BLaER1 treated with 17β-estradiol and CSF1 and Interleukin-3, amounts not matched to agents 10 nM and 100 nM (cell line): ENCODE data around the gene RAB43.
"Not testable (repeated sequence)": the region's sequence is repeated elsewhere in the genome, so short reads cannot be mapped to it uniquely, and the experiment has no call there.

Source experiments
- H3K27ac ChIP-seq, 11 experiments: shearing (Covaris generic); formaldehyde crosslinking; 2 replicates each; pipeline ENCODE4 v1.8.1; 2022
- H3K27me3 ChIP-seq, 11 experiments: shearing (Covaris generic); formaldehyde crosslinking; 2 replicates each; pipeline ENCODE4 v1.8.1; 2022
- H3K36me3 ChIP-seq, 11 experiments: shearing (Covaris generic); formaldehyde crosslinking; 2 replicates each; pipeline ENCODE4 v1.8.1; 2022
- H3K4me1 ChIP-seq, 10 experiments: shearing (Covaris generic); formaldehyde crosslinking; 2 replicates each; pipeline ENCODE4 v1.8.1; 2022
- H3K4me2 ChIP-seq, 11 experiments: shearing (Covaris generic); formaldehyde crosslinking; 2 replicates each; pipeline ENCODE4 v1.8.1; 2022
- H3K4me3 ChIP-seq, 10 experiments: shearing (Covaris generic); formaldehyde crosslinking; 2 replicates each; pipeline ENCODE4 v1.8.1; 2022
- H3K9ac ChIP-seq, 11 experiments: shearing (Covaris generic); formaldehyde crosslinking; 2 replicates each; pipeline ENCODE4 v1.8.1; 2022
- H3K9me3 ChIP-seq, 11 experiments: shearing (Covaris generic); formaldehyde crosslinking; replicated peaks in 1 of 11; 2 replicates each; pipeline ENCODE4 v1.8.1; 2022
- H4K20me1 ChIP-seq, 11 experiments: shearing (Covaris generic); formaldehyde crosslinking; 2 replicates each; pipeline ENCODE4 v1.8.1; 2022
- Cebpa-rat ChIP-seq, 11 experiments: shearing (Covaris generic); IDR thresholded peaks; 2 replicates each; pipeline ENCODE4 v1.8.1; 2022

Gene RAB43

DNA sequence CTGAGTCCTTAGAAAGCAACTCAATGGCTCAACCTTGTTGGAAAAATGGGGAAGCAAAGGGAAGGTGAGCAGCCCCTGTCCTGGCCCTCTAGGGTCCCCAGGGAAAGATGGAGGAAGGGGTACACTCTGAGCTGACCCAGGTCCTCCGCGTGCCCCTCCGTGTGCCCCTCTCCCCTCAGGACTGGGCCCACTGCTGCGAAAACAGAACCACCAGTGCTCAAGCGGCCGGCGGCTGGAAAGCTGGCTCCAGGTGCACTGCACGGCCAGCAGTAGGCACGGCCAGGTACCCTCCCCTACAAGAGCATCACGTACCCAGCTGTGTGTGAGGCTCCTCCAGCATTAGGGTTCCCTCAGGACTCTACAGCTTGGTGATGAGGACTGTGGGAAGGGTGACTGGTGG lies 26.3 kb downstream of the RAB43 start:
- Histone ChIP-seq H3K9ac (no peak overlapping the region), H3K4me3 (no peak overlapping the region), H3K4me1 (peaks cover 0 to 19% (median 10%) of the 10 kb centered on the region in 10 experiments; a peak in 15 of 20 replicates), H3K27me3 (no peaks in the 10 kb centered on the region), H3K27ac (no peak overlapping the region), H3K4me2 (no peak overlapping the region), H3K9me3 (peaks cover 0 to 18% (median 6%) of the 10 kb centered on the region in 11 experiments; a peak in 8 of 22 replicates), H4K20me1 (peaks cover 47 to 87% (median 68%) of the 10 kb centered on the region in 11 experiments), H3K36me3 (peaks cover 76 to 93% (median 91%) of the 10 kb centered on the region in 11 experiments)
- no peak for TF ChIP-seq Cebpa-rat (IDR thresholded peaks at IDR 0.05)

DNA sequence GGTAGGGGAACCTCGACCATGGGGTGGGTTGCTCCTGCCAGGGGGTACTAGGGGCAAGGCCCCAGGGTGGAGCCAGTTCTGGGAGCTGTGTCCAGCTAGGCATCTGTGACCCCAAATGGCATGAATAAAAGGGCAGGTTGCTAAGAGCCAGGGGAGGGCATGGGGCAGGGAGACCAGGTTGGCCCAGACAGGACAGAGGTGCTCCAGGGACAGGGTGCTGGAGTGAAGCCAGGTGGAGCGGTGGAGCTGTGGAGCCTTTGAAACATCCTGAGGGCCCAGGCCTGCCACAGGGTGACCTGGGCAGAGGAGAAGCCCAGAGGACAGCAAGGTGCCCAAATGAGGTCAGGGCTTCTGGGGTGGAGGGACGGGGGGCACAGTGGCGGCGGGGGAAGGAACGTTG lies 33.3 kb downstream of the RAB43 start:
- H3K27me3 ChIP-seq, H3K27ac ChIP-seq, H3K4me2 ChIP-seq, H3K9ac ChIP-seq, H3K9me3 ChIP-seq, H3K4me3 ChIP-seq: not testable (repeated sequence)
- H3K36me3 ChIP-seq: peaks cover 20 to 31% (median 23%) of the 10 kb centered on the region in 11 experiments
- H4K20me1 ChIP-seq: peaks cover 0 to 21% (median 13%) of the 10 kb centered on the region in 11 experiments; a peak in 15 of 22 replicates
- H3K4me1 ChIP-seq: peaks cover 0 to 26% (median 11%) of the 10 kb centered on the region in 10 experiments; a peak in 15 of 20 replicates

DNA sequence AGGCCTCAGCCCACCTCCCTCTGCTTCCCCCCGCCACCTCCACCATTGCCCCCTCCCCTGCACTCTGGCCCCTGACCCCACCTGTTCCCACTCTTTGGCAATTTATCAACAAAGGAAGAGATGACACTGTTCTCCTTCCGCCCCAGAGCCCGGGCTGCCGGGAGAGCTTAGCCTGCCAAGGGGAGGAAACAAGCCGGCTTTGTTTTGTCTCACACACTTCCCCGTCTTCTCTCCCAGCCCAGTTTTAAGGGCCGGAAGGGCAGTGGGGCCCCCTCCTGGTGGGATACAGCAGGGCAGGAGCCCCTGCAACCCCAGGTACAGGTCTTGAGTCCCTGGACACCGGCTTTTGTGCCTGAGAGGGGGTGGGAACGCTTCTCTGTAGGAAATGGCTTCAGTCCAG lies 33.7 kb downstream of the RAB43 start:
- not testable (repeated sequence) for H3K9me3 ChIP-seq, H3K4me2 ChIP-seq, H3K9ac ChIP-seq, H3K27me3 ChIP-seq, H3K4me3 ChIP-seq, H3K27ac ChIP-seq
- peaks cover 0 to 26% (median 11%) of the 10 kb centered on the region in 10 experiments; a peak in 15 of 20 replicates for H3K4me1 ChIP-seq
- H3K36me3 ChIP-seq: peaks cover 16 to 27% (median 19%) of the 10 kb centered on the region in 11 experiments
- peaks cover 0 to 19% (median 9%) of the 10 kb centered on the region in 11 experiments; a peak in 15 of 22 replicates for H4K20me1 ChIP-seq

- H4K20me1 ChIP-seq: peaks cover 0 to 13% (median 8%) of the 10 kb centered on the region in 11 experiments; a peak in 15 of 22 replicates
- H3K4me2 ChIP-seq: no peak overlapping the region
- H3K4me1 ChIP-seq: peaks cover 1 to 28% (median 12%) of the 10 kb centered on the region in 10 experiments; a peak in 18 of 20 replicates
- peaks cover 11 to 20% (median 12%) of the 10 kb centered on the region in 11 experiments; a peak in 21 of 22 replicates for H3K36me3 ChIP-seq
- H3K9ac ChIP-seq: 0 out of 22 replicates have a peak overlapping the region, but pooled peaks of 2 of the 11 experiments have one; percentile 9 to 22
- no peak overlapping the region for H3K4me3 ChIP-seq
- no peak for TF ChIP-seq Cebpa-rat (IDR thresholded peaks at IDR 0.05)
- no peaks in the 10 kb centered on the region for H3K9me3 ChIP-seq
- H3K27ac ChIP-seq: peak overlapping the region in 3 of 11 experiments; percentile 35 to 38 (median 38); a peak in 3 of 22 replicates
- no peaks in the 10 kb centered on the region for H3K27me3 ChIP-seq
These were observed 34.4 kb downstream of the RAB43 start for GRCh38 chr3:129087138-129087702.

DNA sequence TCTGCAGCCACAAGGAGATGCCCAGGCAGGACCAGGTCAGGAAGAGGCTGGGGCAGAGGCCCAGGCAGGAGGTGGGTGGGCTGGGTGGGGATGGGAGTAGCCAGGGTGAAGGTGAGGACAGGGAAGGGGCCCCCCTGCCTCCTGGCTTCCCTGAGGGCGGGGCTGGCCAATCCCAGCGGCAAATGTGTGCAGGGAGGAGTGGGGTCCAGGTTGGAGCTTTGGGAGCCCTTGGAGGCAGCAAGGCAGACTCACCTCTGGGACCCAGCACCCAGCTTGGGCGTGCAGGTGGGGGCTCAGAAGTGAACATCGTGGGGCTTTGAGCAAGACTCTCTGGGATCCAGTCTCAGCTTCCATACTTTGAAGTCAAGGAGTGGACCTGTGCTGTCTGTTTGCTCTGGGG lies 35.8 kb downstream of the RAB43 start:
- H3K4me2 ChIP-seq: no peak overlapping the region
- H3K27ac ChIP-seq: no peak overlapping the region
- no peaks in the 10 kb centered on the region for H3K27me3 ChIP-seq
- H3K9ac ChIP-seq: no peak overlapping the region
- H3K4me3 ChIP-seq: no peak overlapping the region
- H3K4me1 ChIP-seq: peaks cover 0 to 22% (median 8%) of the 10 kb centered on the region in 10 experiments; a peak in 16 of 20 replicates
- H4K20me1 ChIP-seq: peaks cover 0 to 5% (median 0%) of the 10 kb centered on the region in 11 experiments; a peak in 1 of 22 replicates
- no peak for TF ChIP-seq Cebpa-rat (IDR thresholded peaks at IDR 0.05)
- peaks cover 0 to 8% (median 0%) of the 10 kb centered on the region in 11 experiments; a peak in 6 of 22 replicates for H3K36me3 ChIP-seq
- H3K9me3 ChIP-seq: no peaks in the 10 kb centered on the region

GRCh38 chr3:129085165-129085715 lies 36.4 kb downstream of the RAB43 start:
- H3K36me3 ChIP-seq: peaks cover 0 to 8% (median 0%) of the 10 kb centered on the region in 11 experiments; a peak in 6 of 22 replicates
- no peak overlapping the region for H3K4me3 ChIP-seq
- H3K9me3 ChIP-seq: no peaks in the 10 kb centered on the region
- H3K4me1 ChIP-seq: peaks cover 0 to 22% (median 8%) of the 10 kb centered on the region in 10 experiments; a peak in 15 of 20 replicates
- no peak overlapping the region for H3K4me2 ChIP-seq
- H3K9ac ChIP-seq: no peak overlapping the region
- H3K27ac ChIP-seq: no peak overlapping the region
- no peak for TF ChIP-seq Cebpa-rat (IDR thresholded peaks at IDR 0.05)
- peaks cover 0 to 5% (median 0%) of the 10 kb centered on the region in 11 experiments; a peak in 1 of 22 replicates for H4K20me1 ChIP-seq
- no peaks in the 10 kb centered on the region for H3K27me3 ChIP-seq

- Histone ChIP-seq H3K4me3 (no peak overlapping the region), H3K4me2 (no peak overlapping the region), H3K9me3 (no peaks in the 10 kb centered on the region), H3K4me1 (peaks cover 0 to 22% (median 8%) of the 10 kb centered on the region in 10 experiments; a peak in 15 of 20 replicates), H4K20me1 (peaks cover 0 to 5% (median 0%) of the 10 kb centered on the region in 11 experiments; a peak in 1 of 22 replicates), H3K9ac (no peak overlapping the region), H3K36me3 (peaks cover 0 to 8% (median 0%) of the 10 kb centered on the region in 11 experiments; a peak in 6 of 22 replicates), H3K27me3 (no peaks in the 10 kb centered on the region), H3K27ac (no peak overlapping the region)
- no peak for TF ChIP-seq Cebpa-rat (IDR thresholded peaks at IDR 0.05)
These were observed 37.1 kb downstream of the RAB43 start for GRCh38 chr3:129084501-129084900.

- Histone ChIP-seq H3K9ac (no peak overlapping the region), H3K27ac (no peak overlapping the region), H3K36me3 (peaks cover 0 to 8% (median 0%) of the 10 kb centered on the region in 11 experiments; a peak in 5 of 22 replicates), H3K9me3 (no peaks in the 10 kb centered on the region), H3K27me3 (no peaks in the 10 kb centered on the region), H4K20me1 (peaks cover 0 to 1% (median 0%) of the 10 kb centered on the region in 11 experiments; a peak in 1 of 22 replicates), H3K4me2 (peak overlapping the region in 3 of 11 experiments; percentile 18 to 50 (median 21); a peak in 5 of 22 replicates), H3K4me1 (peaks cover 0 to 18% (median 8%) of the 10 kb centered on the region in 10 experiments; a peak in 13 of 20 replicates), H3K4me3 (no peak overlapping the region)
- no peak for TF ChIP-seq Cebpa-rat (IDR thresholded peaks at IDR 0.05)
These were observed 39.6 kb downstream of the RAB43 start for GRCh38 chr3:129082026-129082425.

- Histone ChIP-seq H3K27ac (no peak overlapping the region), H3K27me3 (no peaks in the 10 kb centered on the region), H3K4me2 (no peak overlapping the region), H3K36me3 (peaks cover 0 to 5% (median 0%) of the 10 kb centered on the region in 11 experiments; a peak in 2 of 22 replicates), H3K4me3 (no peak overlapping the region), H3K9ac (no peak overlapping the region), H3K9me3 (no peaks in the 10 kb centered on the region), H3K4me1 (peaks cover 0 to 14% (median 8%) of the 10 kb centered on the region in 10 experiments; a peak in 13 of 20 replicates), H4K20me1 (no peaks in the 10 kb centered on the region)
- TF ChIP-seq Cebpa-rat (IDR thresholded peaks at IDR 0.05): no peak
These were observed 40.1 kb downstream of the RAB43 start for GRCh38 chr3:129081503-129081902.
